Activated CD4-positive, alpha-beta T cell treated with anti-CD3 and anti-CD28 coated beads, Interleukin-2, Interleukin-4, amounts not matched to agents 100 ng/mL and 50 ng/mL, durations not matched to agents 16 hours and 8 hours (primary cell): Measurements from ENCODE around the gene OSBPL6.

ENCODE experiments used
- DNase-seq: peaks from one replicate; pipeline ENCODE4 v3.0.0-alpha.2; 2020; ENCODE audit warnings: low spot score

OSBPL6 gene

GRCh38 chr2:178359192-178359912 lies 165.0 kb downstream of the OSBPL6 start:
- no peak for DNase-seq

- DNase-seq: no peak
Measured at GRCh38 chr2:178361588-178361987, 167.3 kb downstream of the OSBPL6 start.

GRCh38 chr2:178363252-178363651 lies 168.9 kb downstream of the OSBPL6 start:
- no peak for DNase-seq

GRCh38 chr2:178365116-178365515 lies 170.8 kb downstream of the OSBPL6 start:
- DNase-seq: no peak

GRCh38 chr2:178366412-178366811 lies 172.1 kb downstream of the OSBPL6 start:
- DNase-seq: no peak

- DNase-seq: no peak
Measured at GRCh38 chr2:178367344-178367743, 173.0 kb downstream of the OSBPL6 start.

GRCh38 chr2:178374865-178375264 lies 180.6 kb downstream of the OSBPL6 start:
- no peak for DNase-seq

- DNase-seq: no peak
Measured at GRCh38 chr2:178377046-178377445, 182.7 kb downstream of the OSBPL6 start.

- no peak for DNase-seq
Measured at GRCh38 chr2:178379162-178380004, 185.1 kb downstream of the OSBPL6 start.

GRCh38 chr2:178380763-178381162 lies 186.5 kb downstream of the OSBPL6 start:
- DNase-seq: peak; percentile 38

- DNase-seq: no peak
Measured at GRCh38 chr2:178383718-178384117, 189.4 kb downstream of the OSBPL6 start.

- DNase-seq: no peak
Measured at GRCh38 chr2:178385595-178386148, 191.4 kb downstream of the OSBPL6 start.

- peak; percentile 17 for DNase-seq
Measured at GRCh38 chr2:178386986-178387597, 192.8 kb downstream of the OSBPL6 start.

GRCh38 chr2:178388287-178388686 lies 194.0 kb downstream of the OSBPL6 start:
- no peak for DNase-seq

- DNase-seq: no peak
Measured at GRCh38 chr2:178391701-178392100, 197.4 kb downstream of the OSBPL6 start.

GRCh38 chr2:178392215-178392614 lies 197.9 kb downstream of the OSBPL6 start:
- DNase-seq: no peak

- DNase-seq: no peak
Measured at GRCh38 chr2:178394859-178395258, 200.5 kb downstream of the OSBPL6 start.

GRCh38 chr2:178395295-178395694 lies 201.0 kb downstream of the OSBPL6 start:
- DNase-seq: no peak

- no peak for DNase-seq
Measured at GRCh38 chr2:178395941-178396570, 201.7 kb downstream of the OSBPL6 start.

GRCh38 chr2:178397002-178397605 lies 202.8 kb downstream of the OSBPL6 start:
- DNase-seq: peak; percentile 64

- DNase-seq: no peak
Measured at GRCh38 chr2:178401994-178402437, 207.7 kb downstream of the OSBPL6 start.
